Mucosa of descending colon (tissue), 3 donors: ENCODE measurements around the gene HDAC11. TPM values are rescaled to one million over a fixed set of nuclear protein-coding genes. Genes with fewer than 3 reads are reported as not detected.

ENCODE experiments used
- ATAC-seq: fragments of 200-7000 bp; cut with Tn5 transposase; one replicate; pipeline ENCODE4 v1.9.1; 2020; ENCODE audit warnings: mild to moderate bottlenecking, moderate library complexity
- DNase-seq, 3 donors: peaks; one replicate each; pipeline ENCODE4 v3.0.0-alpha.2; 2020
- H3K36me3 ChIP-seq: fragments of 200-600 bp; one replicate; pipeline ENCODE4 v1.8.0; 2021; ENCODE audit warnings: low read depth, mild to moderate bottlenecking
- H3K4me1 ChIP-seq: fragments of 200-600 bp; one replicate; pipeline ENCODE4 v1.8.0; 2021; ENCODE audit warnings: low read depth, mild to moderate bottlenecking
- H3K4me3 ChIP-seq: fragments of 200-600 bp; one replicate; pipeline ENCODE4 v1.8.0; 2021; ENCODE audit warnings: mild to moderate bottlenecking
- H3K9me3 ChIP-seq: fragments of 200-600 bp; one replicate; pipeline ENCODE4 v1.8.0; 2021; ENCODE audit warnings: mild to moderate bottlenecking
- CTCF ChIP-seq: fragments of 200-600 bp; IDR thresholded peaks from one replicate; pipeline ENCODE4 v1.8.0; 2022; ENCODE audit warnings: antibody characterized with exemption, mild to moderate bottlenecking
- intact Hi-C, 2 donors: fragments of 100-400 bp; cut with DNase I in 1 of 2; cut with micrococcal nuclease in 1 of 2; formaldehyde crosslinking; loops; one replicate each; pipeline versions ENCODE4 v1.11.0 to v1.11.1; 2022; cut with DNase I, micrococcal nuclease
- total RNA-seq, 3 donors: library from RNA; stranded (reverse); fragmentation: NEBNext Ultra II Directional in 2 of 3; extraction: Animal tissue kit (Norgen Biotek cat#: 25700) in 2 of 3; gene quantifications; one replicate each; pipeline versions ENCODE4 v1.2.1 to v1.2.4, GENCODE V29; 2021 to 2023
- donor health status: DM: no; HTN: no; CAD: no; lungs with moderate emphysema.
- donor health status: DM: no; HTN: no; CAD: no.
- donor health status: DM: no; HTN: yes; CAD: no.

Gene HDAC11
- total RNA-seq, 3 donors from 2014 or later = 23.0 to 28.7 (median 25.3) TPM

GRCh38 chr3:13474021-13474420, 6.1 kb upstream of the HDAC11 start:
- Histone ChIP-seq H3K4me1 (peaks cover 7% of the 10 kb centered on the region), H3K36me3 (no peaks in the 10 kb centered on the region), H3K4me3 (no peak overlapping the region), H3K9me3 (no peaks in the 10 kb centered on the region)
- no peak for DNase-seq
- intact Hi-C loops = no loop called here
- ATAC-seq = no peak
- TF ChIP-seq CTCF = no peak

GRCh38 chr3:13474776-13475303, 5.3 kb upstream of the HDAC11 start:
- DNase-seq = no peak

DNA sequence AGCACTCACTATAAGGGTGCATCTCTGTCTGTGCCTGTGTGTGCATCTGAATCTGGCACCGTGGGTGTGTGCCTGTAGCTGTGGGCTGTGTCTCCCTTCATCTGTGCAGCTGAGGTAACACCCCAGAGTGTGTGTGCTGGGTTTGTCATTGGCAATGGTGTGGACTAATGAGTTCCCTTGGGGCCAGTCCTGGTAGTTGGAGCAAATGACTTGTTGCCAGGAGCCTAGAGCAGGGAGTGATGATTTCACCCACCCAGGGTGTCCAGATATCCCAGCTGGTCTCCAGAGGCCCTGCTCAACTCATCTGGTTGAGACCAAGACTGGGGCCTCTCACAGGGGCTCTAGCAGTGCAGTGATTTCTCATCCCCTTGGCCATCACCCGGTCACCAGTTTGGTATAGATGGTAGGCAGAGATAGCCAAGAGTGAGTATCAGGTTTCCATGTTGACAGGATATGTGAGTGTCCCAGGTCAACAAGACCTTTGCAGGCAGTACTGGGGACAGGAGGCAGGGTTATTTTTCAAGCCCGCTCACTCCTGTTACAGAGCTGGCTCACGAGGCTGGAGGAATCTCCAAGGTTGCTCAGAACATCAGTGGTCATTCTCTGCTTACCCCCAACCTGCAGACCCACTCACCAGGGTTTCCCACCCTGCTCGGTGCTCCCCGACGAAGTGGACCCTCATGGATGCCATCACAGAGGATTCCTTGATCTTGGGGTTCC, 4.1 kb upstream of the HDAC11 start:
- H3K9me3 ChIP-seq = no peaks in the 10 kb centered on the region
- intact Hi-C loops = no loop called here
- H3K36me3 ChIP-seq = no peaks in the 10 kb centered on the region
- no peak for TF ChIP-seq CTCF
- H3K4me3 ChIP-seq = no peak overlapping the region
- H3K4me1 ChIP-seq = peaks cover 10% of the 10 kb centered on the region
- DNase-seq (no peak), ATAC-seq (no peak)

More at GRCh38 chr3:13474776-13475303, 5.3 kb upstream of the HDAC11 start:
- Histone ChIP-seq H3K4me3 (no peak overlapping the region), H3K9me3 (no peaks in the 10 kb centered on the region), H3K4me1 (peaks cover 8% of the 10 kb centered on the region), H3K36me3 (no peaks in the 10 kb centered on the region)
- no peak for TF ChIP-seq CTCF
- intact Hi-C loops = no loop called here
- ATAC-seq = no peak

DNA sequence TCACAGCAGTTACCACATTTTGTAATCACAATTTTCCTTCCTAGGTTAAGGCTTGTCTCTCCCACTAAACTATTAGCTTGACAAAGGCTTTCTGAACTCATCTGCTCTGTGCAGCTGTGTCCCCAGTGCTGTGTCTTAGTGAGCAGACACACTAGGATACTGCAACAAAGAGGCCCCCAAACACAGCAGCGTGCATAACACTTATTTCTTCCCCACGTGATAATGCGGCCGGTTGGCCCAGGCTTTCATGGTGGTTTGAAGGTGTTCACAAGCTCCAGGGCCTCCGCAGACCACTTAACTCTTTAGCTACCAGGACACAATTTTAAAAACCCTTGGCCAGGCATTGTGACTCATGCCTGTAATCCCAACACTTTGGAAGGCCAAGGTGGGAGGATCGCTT, 2.2 kb upstream of the HDAC11 start:
- DNase-seq (no peak), ATAC-seq (no peak)
- no peak for TF ChIP-seq CTCF
- H3K36me3 ChIP-seq = no peaks in the 10 kb centered on the region
- intact Hi-C loops = no loop called here
- no peak overlapping the region for H3K4me3 ChIP-seq
- H3K9me3 ChIP-seq = no peaks in the 10 kb centered on the region
- H3K4me1 ChIP-seq = peaks cover 10% of the 10 kb centered on the region

DNA sequence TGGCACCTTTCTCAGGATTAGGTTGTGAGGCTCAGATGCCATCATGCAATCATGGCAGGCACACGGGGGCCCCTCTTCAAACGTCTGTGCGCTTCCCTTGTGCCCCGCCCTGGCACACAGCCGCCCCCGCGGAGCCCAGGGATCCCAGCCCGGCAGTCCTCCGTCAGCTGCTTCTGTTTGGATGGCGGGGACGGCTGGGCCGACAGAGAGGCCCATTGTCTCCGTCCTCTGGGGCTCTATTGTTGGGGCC, 849 bp upstream of the HDAC11 start:
- Histone ChIP-seq H3K4me3 (peak overlapping the region; percentile 58), H3K36me3 (no peaks in the 10 kb centered on the region), H3K4me1 (peaks cover 13% of the 10 kb centered on the region), H3K9me3 (no peaks in the 10 kb centered on the region)
- no peak for TF ChIP-seq CTCF
- intact Hi-C loops = no loop called here
- ATAC-seq = peak; percentile 41
- peak in 1 of 3 donors; percentile 59 for DNase-seq
